ENCODE results near the gene HGFAC. TPM values are rescaled to one million over a fixed set of nuclear protein-coding genes. Genes with fewer than 3 reads are reported as not detected.

The HGFAC gene
- total RNA-seq, 1 experiment from 2014 or later, result 0.04 TPM

DNA sequence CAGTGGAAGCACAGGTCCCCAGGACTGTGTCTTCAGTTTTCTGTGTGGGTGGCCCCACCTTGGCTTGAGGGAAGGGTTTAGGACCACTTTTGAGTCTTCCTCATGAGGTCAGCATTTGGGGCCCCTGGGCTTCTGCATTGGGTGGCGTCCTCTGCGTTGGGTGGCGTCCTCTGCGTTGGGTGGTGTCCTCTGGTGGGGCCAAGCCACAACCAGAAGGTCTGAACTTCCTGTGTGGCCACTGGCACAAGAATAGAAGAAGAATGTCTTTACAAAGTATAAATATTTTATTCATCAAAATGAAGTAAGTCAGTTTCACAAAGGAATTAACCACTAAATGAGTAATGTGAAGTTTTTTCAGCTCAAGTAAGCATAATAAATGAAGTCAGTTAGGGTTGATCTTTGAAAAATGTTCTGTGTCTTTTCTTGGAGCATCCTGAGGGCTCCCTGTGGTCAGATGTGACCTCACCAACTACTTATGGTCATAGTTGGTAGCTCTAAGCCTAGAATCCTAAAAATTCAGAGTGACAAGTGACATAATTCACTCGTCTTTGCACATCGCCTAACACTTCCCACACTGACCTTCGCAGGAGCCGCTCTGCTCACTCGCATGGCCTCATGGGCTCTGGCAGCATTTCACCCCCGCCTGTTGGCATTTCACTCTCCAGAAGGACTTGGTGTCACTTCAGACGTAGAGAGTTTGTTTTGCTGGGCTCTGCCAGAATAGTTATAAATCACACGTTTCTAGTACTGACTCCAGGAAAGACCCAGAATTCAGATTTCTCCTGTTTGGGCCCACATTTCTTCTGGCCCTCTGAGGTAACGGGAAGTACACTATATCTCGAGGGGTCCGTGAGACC lies 39.0 kb upstream of the HGFAC start:
- no peak for DNase-seq
- H4K20me1 ChIP-seq (ENCODE audit: low read length), result no peaks in the 10 kb centered on the region
- intact Hi-C loops (cut with micrococcal nuclease), result no loop called here
- H3K9me2 ChIP-seq (replicated peaks; ENCODE audit: low read length), result no peaks in the 10 kb centered on the region
- H3K9ac ChIP-seq (ENCODE audit: low read length), result no peak overlapping the region
- ChIA-PET POLR2A (ENCODE audit: unreplicated experiment) (no interaction called here), CTCF (no interaction called here)
- no peak overlapping the region for H3K27ac ChIP-seq (ENCODE audit: low read length)
- ATAC-seq, result no peak
- no peaks in the 10 kb centered on the region for H3K9me3 ChIP-seq (ENCODE audit: low read length)
- TF ChIP-seq EZH2 (IDR thresholded peaks at IDR 0.05; ENCODE audit: low read length, unreplicated experiment) (no peak), EZH2phosphoT487 (IDR thresholded peaks at IDR 0.05; ENCODE audit: borderline replicate concordance, low read length) (no peak), CTCF (conservative IDR thresholded peaks at IDR 0.05; ENCODE audit: low read depth, low read length) (no peak)
- H3K4me2 ChIP-seq (ENCODE audit: low read length), result no peak overlapping the region
- H3K4me1 ChIP-seq (ENCODE audit: insufficient read depth, low read length), result peaks cover 10% of the 10 kb centered on the region
- no peaks in the 10 kb centered on the region for H3K79me2 ChIP-seq (ENCODE audit: low read length)
- no peak overlapping the region for H2AFZ ChIP-seq (ENCODE audit: low read length)
- BruUV-seq (replicated peaks), result no TSS peak
- H3K4me3 ChIP-seq (ENCODE audit: low read length), result no peak overlapping the region
- H3K27me3 ChIP-seq (ENCODE audit: low read length), result no peaks in the 10 kb centered on the region
- H3K36me3 ChIP-seq (ENCODE audit: low read depth, low read length), result no peaks in the 10 kb centered on the region
- no peaks in the 10 kb centered on the region for H3F3A ChIP-seq (ENCODE audit: low read length, unreplicated experiment)

DNA sequence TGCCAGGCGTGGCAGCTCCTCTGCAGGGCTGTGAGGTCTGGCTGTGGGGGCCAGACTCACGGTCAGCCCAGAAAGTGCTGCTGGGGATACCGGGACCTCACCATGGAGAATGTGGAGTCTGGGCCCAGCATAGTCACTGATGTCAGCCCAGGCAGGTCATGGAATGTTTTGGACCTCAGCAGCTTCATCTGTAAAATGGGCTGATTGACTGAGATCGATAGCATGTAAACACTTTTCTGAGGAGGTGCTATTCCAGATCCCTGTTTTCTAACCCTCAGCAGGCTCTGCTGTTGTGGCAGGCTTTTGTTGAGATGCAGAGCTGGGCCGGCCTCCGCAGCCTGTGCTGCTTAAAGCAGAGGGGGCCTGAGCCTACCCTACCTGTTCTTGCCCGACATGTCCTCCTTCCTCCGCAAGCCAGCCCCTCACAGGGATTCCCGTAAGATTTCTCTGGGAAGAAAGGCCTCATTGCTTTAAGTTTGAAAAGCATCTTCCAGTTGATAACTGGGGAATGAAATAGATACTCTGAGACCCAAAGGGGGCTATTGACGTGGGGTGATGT lies 38.3 kb upstream of the HGFAC start:
- DNase-seq, result no peak
- no peak overlapping the region for H3K27ac ChIP-seq (ENCODE audit: low read length)
- intact Hi-C loops (cut with micrococcal nuclease), result no loop called here
- no peaks in the 10 kb centered on the region for H3K27me3 ChIP-seq (ENCODE audit: low read length)
- no peak for ATAC-seq
- BruUV-seq (replicated peaks), result no TSS peak
- POLR2A ChIA-PET (ENCODE audit: unreplicated experiment), result no interaction called here
- H4K20me1 ChIP-seq (ENCODE audit: low read length), result no peaks in the 10 kb centered on the region
- no peak overlapping the region for H2AFZ ChIP-seq (ENCODE audit: low read length)
- no peak overlapping the region for H3K9ac ChIP-seq (ENCODE audit: low read length)
- H3K4me3 ChIP-seq (ENCODE audit: low read length), result no peak overlapping the region
- CTCF ChIA-PET, result no interaction called here
- no peak overlapping the region for H3K4me2 ChIP-seq (ENCODE audit: low read length)
- no peaks in the 10 kb centered on the region for H3K79me2 ChIP-seq (ENCODE audit: low read length)
- no peaks in the 10 kb centered on the region for H3F3A ChIP-seq (ENCODE audit: low read length, unreplicated experiment)
- H3K36me3 ChIP-seq (ENCODE audit: low read depth, low read length), result no peaks in the 10 kb centered on the region
- H3K9me3 ChIP-seq (ENCODE audit: low read length), result no peaks in the 10 kb centered on the region
- H3K9me2 ChIP-seq (replicated peaks; ENCODE audit: low read length), result no peaks in the 10 kb centered on the region
- H3K4me1 ChIP-seq (ENCODE audit: insufficient read depth, low read length), result peaks cover 10% of the 10 kb centered on the region
- TF ChIP-seq EZH2phosphoT487 (IDR thresholded peaks at IDR 0.05; ENCODE audit: borderline replicate concordance, low read length) (no peak), CTCF (conservative IDR thresholded peaks at IDR 0.05; ENCODE audit: low read depth, low read length) (no peak)

- Histone ChIP-seq H3K4me3 (ENCODE audit: low read length) (no peak overlapping the region), H3K9me2 (replicated peaks; ENCODE audit: low read length) (no peaks in the 10 kb centered on the region), H3K36me3 (ENCODE audit: low read depth, low read length) (no peaks in the 10 kb centered on the region), H3F3A (ENCODE audit: low read length, unreplicated experiment) (no peaks in the 10 kb centered on the region), H3K4me1 (ENCODE audit: insufficient read depth, low read length) (peaks cover 10% of the 10 kb centered on the region), H3K27ac (ENCODE audit: low read length) (no peak overlapping the region), H3K4me2 (ENCODE audit: low read length) (no peak overlapping the region), H2AFZ (ENCODE audit: low read length) (no peak overlapping the region), H3K27me3 (ENCODE audit: low read length) (no peaks in the 10 kb centered on the region), H4K20me1 (ENCODE audit: low read length) (no peaks in the 10 kb centered on the region), H3K9ac (ENCODE audit: low read length) (no peak overlapping the region), H3K9me3 (ENCODE audit: low read length) (no peaks in the 10 kb centered on the region), H3K79me2 (ENCODE audit: low read length) (no peaks in the 10 kb centered on the region)
- no peak for ATAC-seq
- no peak for DNase-seq
- intact Hi-C loops (cut with micrococcal nuclease), result no loop called here
- ChIA-PET POLR2A (ENCODE audit: unreplicated experiment) (no interaction called here), CTCF (no interaction called here)
- no TSS peak for BruUV-seq (replicated peaks)
- no peak for TF ChIP-seq CTCF (conservative IDR thresholded peaks at IDR 0.05; ENCODE audit: low read depth, low read length)
- TF ChIP-seq EZH2phosphoT487 (IDR thresholded peaks at IDR 0.05; ENCODE audit: borderline replicate concordance, low read length), result no peak
- no peak for TF ChIP-seq EZH2 (IDR thresholded peaks at IDR 0.05; ENCODE audit: low read length, unreplicated experiment)
Observed at GRCh38 chr4:3404546-3404945, 37.2 kb upstream of the HGFAC start.
